Measurements from ENCODE around the gene CLDN9.

The CLDN9 gene

GRCh38 chr16:2974319-2975056 lies 38.2 kb upstream of the CLDN9 start:
- ATAC-seq (no peak), DNase-seq (no peak)

- DNase-seq (no peak), ATAC-seq (no peak)
Observed at GRCh38 chr16:2975161-2975795, 37.4 kb upstream of the CLDN9 start.

GRCh38 chr16:2976201-2976600 lies 36.5 kb upstream of the CLDN9 start:
- DNase-seq (no peak), ATAC-seq (no peak)

- no peak for DNase-seq
Observed at GRCh38 chr16:2976673-2977072, 36.0 kb upstream of the CLDN9 start.

GRCh38 chr16:2977440-2977839 lies 35.3 kb upstream of the CLDN9 start:
- DNase-seq (no peak), ATAC-seq (no peak)

More at GRCh38 chr16:2976673-2977072, 36.0 kb upstream of the CLDN9 start:
- no peak for ATAC-seq

GRCh38 chr16:2979669-2980226 lies 33.0 kb upstream of the CLDN9 start:
- DNase-seq = peak; percentile 45
- ATAC-seq = peak; percentile 2

- DNase-seq (peak; percentile 98), ATAC-seq (peak; percentile 85)
Observed at GRCh38 chr16:2980227-2981176, 32.2 kb upstream of the CLDN9 start, which contains the start of gene PKMYT1. TSS of gene PKMYT1 (minus strand) at chr16:2980446. CDS start at chr16:2979657, 789 bp downstream.

GRCh38 chr16:2981177-2981898 lies 31.4 kb upstream of the CLDN9 start:
- DNase-seq = no peak
- ATAC-seq = no peak

- DNase-seq = no peak
- ATAC-seq = no peak
Observed at GRCh38 chr16:2981899-2982250, 30.8 kb upstream of the CLDN9 start.

- no peak for ATAC-seq
- DNase-seq = no peak
Observed at GRCh38 chr16:2982402-2982801, 30.3 kb upstream of the CLDN9 start.

GRCh38 chr16:2983706-2984136 lies 29.0 kb upstream of the CLDN9 start:
- ATAC-seq (peak; percentile 60), DNase-seq (peak; percentile 84)

- DNase-seq (no peak), ATAC-seq (no peak)
Observed at GRCh38 chr16:2985462-2985861, 27.3 kb upstream of the CLDN9 start.

- no peak for ATAC-seq
- DNase-seq = no peak
Observed at GRCh38 chr16:2985893-2986355, 26.8 kb upstream of the CLDN9 start.

GRCh38 chr16:2986623-2987188 lies 26.0 kb upstream of the CLDN9 start:
- DNase-seq = no peak
- no peak for ATAC-seq

- ATAC-seq (no peak), DNase-seq (no peak)
Observed at GRCh38 chr16:2987286-2987685, 25.4 kb upstream of the CLDN9 start.

GRCh38 chr16:2987833-2988232 lies 24.9 kb upstream of the CLDN9 start:
- ATAC-seq = no peak
- no peak for DNase-seq

GRCh38 chr16:2988590-2989099 lies 24.1 kb upstream of the CLDN9 start:
- DNase-seq (no peak), ATAC-seq (no peak)

- DNase-seq = no peak
- no peak for ATAC-seq
Observed at GRCh38 chr16:2990891-2991290, 21.8 kb upstream of the CLDN9 start.

- no peak for DNase-seq
- no peak for ATAC-seq
Observed at GRCh38 chr16:2991566-2992261, 21.0 kb upstream of the CLDN9 start.

- ATAC-seq (no peak), DNase-seq (no peak)
Observed at GRCh38 chr16:2992383-2993081, 20.2 kb upstream of the CLDN9 start.

Measured in stimulated activated naive CD8-positive, alpha-beta T cell treated with anti-CD3 and anti-CD28 coated beads, Interleukin-15, Interleukin-2, amounts not matched to agents 100 U/mL and 50 U/mL, for 24 hours (primary cell).